B cell (primary cell): Measurements from ENCODE around the gene ORM1. TPM values are rescaled to one million over a fixed set of nuclear protein-coding genes. Genes with fewer than 3 reads are reported as not detected.

Experiments used
- ATAC-seq: fragments of 200-7000 bp; cut with Tn5 transposase; one replicate; pipeline ENCODE4 v1.10.0; 2021; ENCODE audit warnings: low read depth, mild to moderate bottlenecking, moderate number of reproducible peaks, moderate library complexity
- CTCF ChIA-PET: fragments of 350-600 bp; sonication (Branson Sonifier 250); formaldehyde crosslinking; loops from one replicate; lab custom pipeline; 2021; ENCODE audit warnings: antibody characterized with exemption, inconsistent platforms; lab: Charles Lee
- POLR2A ChIA-PET: fragments of 350-600 bp; sonication (Branson Sonifier 250); formaldehyde crosslinking; loops from one replicate; lab custom pipeline; 2021; ENCODE audit warnings: antibody characterized with exemption; lab: Charles Lee
- DNase-seq: peaks from one replicate; pipeline ENCODE4 v3.0.0; 2013
- H2AFZ ChIP-seq: 2 replicates; pipeline ENCODE4 v1.6.1; 2012; ENCODE audit warnings: mild to moderate bottlenecking, low read depth, low read length; ENCODE audit not compliant: insufficient read depth, poor library complexity, severe bottlenecking
- H3K27ac ChIP-seq, 2 donors: 1 replicate in 1 of 2; 2 replicates in 1 of 2; pipeline ENCODE4 v1.5.1; 2012 to 2013; ENCODE audit warnings: low read length in 2 of 2, mild to moderate bottlenecking in 2 of 2, moderate library complexity in 1 of 2
- H3K27me3 ChIP-seq, 4 experiments: fragments of 200-600 bp in 1 of 4; sonication (generic) in 1 of 4; replicated peaks in 1 of 4; 1 replicate in 2 of 4; 2 replicates in 2 of 4; pipeline versions ENCODE4 v1.6.1 to v1.7.0; 2013 to 2016; ENCODE audit warnings: low read length in 3 of 4, mild to moderate bottlenecking in 2 of 4, mixed read lengths in 1 of 4, moderate library complexity in 1 of 4; ENCODE audit not compliant: insufficient read depth in 4 of 4, control insufficient read depth in 3 of 4; ENCODE audit errors: control extremely low read depth in 1 of 4
- H3K36me3 ChIP-seq, 2 experiments: replicated peaks in 1 of 2; 1 replicate in 1 of 2; 2 replicates in 1 of 2; pipeline versions ENCODE4 v1.6.1 to v1.7.1; 2013; ENCODE audit warnings: low read length in 1 of 2; ENCODE audit not compliant: insufficient read depth in 2 of 2, control insufficient read depth in 1 of 2; ENCODE audit errors: control extremely low read depth in 1 of 2, extremely low read depth in 1 of 2
- H3K4me1 ChIP-seq, 2 donors: fragments of 200-600 bp in 1 of 2; sonication (generic) in 1 of 2; 1 replicate in 1 of 2; 2 replicates in 1 of 2; pipeline versions ENCODE4 v1.5.1 to v1.6.1; 2013 to 2017; ENCODE audit warnings: low read length in 2 of 2; ENCODE audit not compliant: control insufficient read depth in 2 of 2, insufficient read depth in 2 of 2
- H3K4me2 ChIP-seq: replicated peaks from 2 replicates; pipeline ENCODE3; 2012; ENCODE audit warnings: mild to moderate bottlenecking, low read depth, low read length; ENCODE audit not compliant: poor library complexity, severe bottlenecking
- H3K4me3 ChIP-seq, 5 experiments: fragments of 200-600 bp in 1 of 5; sonication (generic) in 1 of 5; 1 replicate in 3 of 5; 2 replicates in 2 of 5; pipeline versions ENCODE4 v1.5.1 to v1.7.0; 2011 to 2016; ENCODE audit warnings: low read length in 4 of 5, mild to moderate bottlenecking in 4 of 5, low read depth in 2 of 5, control low read depth in 1 of 5, moderate library complexity in 1 of 5; ENCODE audit not compliant: insufficient read depth in 1 of 5; ENCODE audit errors: control extremely low read depth in 1 of 5, extremely low read depth in 1 of 5
- H3K79me2 ChIP-seq: fragments of 200-600 bp; sonication (generic); one replicate; pipeline ENCODE4 v1.6.0; 2016; ENCODE audit warnings: low read length; ENCODE audit not compliant: control insufficient read depth, insufficient read depth
- H3K9ac ChIP-seq: fragments of 200-600 bp; sonication (generic); 2 replicates; pipeline ENCODE4 v1.6.1; 2017; ENCODE audit warnings: mild to moderate bottlenecking, low read length, moderate library complexity
- H3K9me3 ChIP-seq, 3 donors: one replicate each; pipeline versions ENCODE4 v1.6.1 to v1.7.1; 2013; ENCODE audit warnings: low read length in 2 of 3; ENCODE audit not compliant: control insufficient read depth in 2 of 3, insufficient read depth in 1 of 3; ENCODE audit errors: control extremely low read depth in 1 of 3
- H4K20me1 ChIP-seq: 2 replicates; pipeline ENCODE4 v1.6.0; 2012; ENCODE audit warnings: mild to moderate bottlenecking, low read length; ENCODE audit not compliant: insufficient read depth, control insufficient read depth, poor library complexity, severe bottlenecking
- H3K27ac Mint-ChIP-seq: one replicate; pipeline ENCODE4 v1.8.0; 2021; ENCODE audit warnings: mixed read lengths
- H3K27me3 Mint-ChIP-seq: one replicate; pipeline ENCODE4 v1.8.0; 2021; ENCODE audit warnings: mixed read lengths
- H3K4me1 Mint-ChIP-seq: one replicate; pipeline ENCODE4 v1.8.0; 2021; ENCODE audit warnings: mixed read lengths
- H3K4me3 Mint-ChIP-seq: one replicate; pipeline ENCODE4 v1.8.0; 2021; ENCODE audit warnings: mixed read lengths
- H3K9me3 Mint-ChIP-seq: one replicate; pipeline ENCODE4 v1.8.0; 2022; ENCODE audit warnings: mixed read lengths; ENCODE audit not compliant: insufficient read depth
- CTCF ChIP-seq: fragments of 200-600 bp; IDR thresholded peaks from one replicate; pipeline ENCODE4 v1.8.0; 2022; ENCODE audit warnings: antibody characterized with exemption, mild to moderate bottlenecking
- EZH2 ChIP-seq: IDR thresholded peaks from 2 replicates; pipeline ENCODE4 v1.6.1; 2012; ENCODE audit warnings: borderline replicate concordance, low read depth, mild to moderate bottlenecking, moderate library complexity, low read length; ENCODE audit not compliant: insufficient read depth, poor library complexity, severe bottlenecking
- WGBS: methylation state at CpG from one replicate; pipeline ENCODE4 v1.1.5; 2013; ENCODE audit warnings: missing lambda C conversion rate; ENCODE audit not compliant: insufficient coverage; 5-methylcytosine and 5-hydroxymethylcytosine counted together
- intact Hi-C: fragments of 100-400 bp; cut with micrococcal nuclease; formaldehyde crosslinking; loops from one replicate; pipeline ENCODE4 v1.10.0; 2022
- polyA plus RNA-seq: library from polyadenylated mRNA; depleted of rRNA; stranded (reverse); fragments of >200 nt; gene quantifications from 2 replicates; pipeline ENCODE4 v1.2.3, GENCODE V29; 2012
- total RNA-seq, 2 donors: library from RNA; stranded (reverse); fragments of 120-200 nt in 1 of 2; gene quantifications; 1 replicate in 1 of 2; 2 replicates in 1 of 2; pipeline versions ENCODE4 v1.2.3 to v1.2.4, GENCODE V29; 2013 to 2022

The ORM1 gene
- total and polyA plus RNA-seq, 2 donors (not counting 1 experiment from before 2014, with no cell fraction given) = 0.13 TPM; not detected in 1

GRCh38 chr9:114287763-114288192 is 35.1 kb upstream of the ORM1 start:
- intact Hi-C loops = no loop called here
- TF ChIP-seq EZH2 (no peak), CTCF (no peak)
- H2AFZ ChIP-seq = no peak overlapping the region
- Mint-ChIP-seq H3K4me3 (no peak overlapping the region), H3K27ac (no peak overlapping the region), H3K27me3 (peaks cover 5% of the 10 kb centered on the region), H3K9me3 (no peaks in the 10 kb centered on the region), H3K4me1 (no peaks in the 10 kb centered on the region)
- no peaks in the 10 kb centered on the region for H3K36me3 ChIP-seq
- no peak for DNase-seq
- ChIA-PET POLR2A (no interaction called here), CTCF (interaction anchor here (0.6 to 1.6 kb wide), 4 partner anchors 9 to 304 kb away, joined by 3 to 5 read pairs (median 3); no protein-coding TSS in a partner anchor)
- peaks cover 0 to 6% (median 2%) of the 10 kb centered on the region in 4 experiments for H3K27me3 ChIP-seq
- no peak for ATAC-seq
- H4K20me1 ChIP-seq = no peaks in the 10 kb centered on the region
- H3K9ac ChIP-seq = no peak overlapping the region
- H3K4me1 ChIP-seq = peaks cover 0 to 3% of the 10 kb centered on the region in 2 donors
- H3K9me3 ChIP-seq = no peaks in the 10 kb centered on the region
- no peaks in the 10 kb centered on the region for H3K79me2 ChIP-seq
- H3K4me2 ChIP-seq = no peak overlapping the region
- no peak overlapping the region for H3K4me3 ChIP-seq
- 93% methylated on average over 15 of the region's 15 CpGs for WGBS
- H3K27ac ChIP-seq = no peak overlapping the region

GRCh38 chr9:114288193-114289091 is 34.5 kb upstream of the ORM1 start:
- ChIA-PET CTCF (interaction anchor here (0.6 to 1.6 kb wide), 4 partner anchors 8 to 303 kb away, joined by 3 to 5 read pairs (median 3); no protein-coding TSS in a partner anchor), POLR2A (no interaction called here)
- no peaks in the 10 kb centered on the region for H3K79me2 ChIP-seq
- no peak overlapping the region for H3K4me2 ChIP-seq
- no peaks in the 10 kb centered on the region for H3K9me3 ChIP-seq
- H3K36me3 ChIP-seq = no peaks in the 10 kb centered on the region
- no peak overlapping the region for H3K9ac ChIP-seq
- H2AFZ ChIP-seq = no peak overlapping the region
- Mint-ChIP-seq H3K4me3 (no peak overlapping the region), H3K27me3 (peaks cover 5% of the 10 kb centered on the region), H3K27ac (no peak overlapping the region), H3K9me3 (no peaks in the 10 kb centered on the region), H3K4me1 (no peaks in the 10 kb centered on the region)
- no peak for DNase-seq
- peaks cover 0 to 6% (median 2%) of the 10 kb centered on the region in 4 experiments for H3K27me3 ChIP-seq
- no peak overlapping the region for H3K27ac ChIP-seq
- peaks cover 0 to 3% of the 10 kb centered on the region in 2 donors for H3K4me1 ChIP-seq
- intact Hi-C loops = no loop called here
- WGBS = 88% methylated on average over 18 of the region's 23 CpGs
- H4K20me1 ChIP-seq = no peaks in the 10 kb centered on the region
- no peak overlapping the region for H3K4me3 ChIP-seq
- TF ChIP-seq EZH2 (no peak), CTCF (no peak)
- no peak for ATAC-seq
